Mesodermal cell (in vitro differentiated cells): ENCODE measurements around the gene EP400.

ENCODE experiments used
- H3K27ac ChIP-seq: 2 replicates; pipeline ENCODE4 v1.7.0; 2013; ENCODE audit warnings: mild to moderate bottlenecking, low read depth, low read length, moderate library complexity; ENCODE audit not compliant: severe bottlenecking
- H3K36me3 ChIP-seq: 2 replicates; pipeline ENCODE4 v1.7.1; 2013; ENCODE audit warnings: mild to moderate bottlenecking, low read length, moderate library complexity; ENCODE audit not compliant: control insufficient read depth, insufficient read depth
- H3K4me1 ChIP-seq: one replicate; pipeline ENCODE4 v1.7.1; 2013; ENCODE audit warnings: mild to moderate bottlenecking, low read length; ENCODE audit not compliant: insufficient read depth, control insufficient read depth, poor library complexity, severe bottlenecking
- H3K4me3 ChIP-seq: 2 replicates; pipeline ENCODE4 v1.7.0; 2013; ENCODE audit warnings: low read length, control low read depth, mild to moderate bottlenecking; ENCODE audit not compliant: insufficient read depth, poor library complexity, severe bottlenecking; ENCODE audit errors: extremely low read depth
- H3K9me3 ChIP-seq: 2 replicates; pipeline ENCODE4 v1.7.1; 2013; ENCODE audit warnings: mild to moderate bottlenecking, low read length, moderate library complexity; ENCODE audit not compliant: control insufficient read depth
- WGBS, 2 experiments: methylation state at CpG; one replicate each; pipeline ENCODE4 v1.1.5; 2013; ENCODE audit warnings: missing lambda C conversion rate in 2 of 2; ENCODE audit not compliant: insufficient coverage in 2 of 2; 5-methylcytosine and 5-hydroxymethylcytosine counted together

Gene EP400

DNA sequence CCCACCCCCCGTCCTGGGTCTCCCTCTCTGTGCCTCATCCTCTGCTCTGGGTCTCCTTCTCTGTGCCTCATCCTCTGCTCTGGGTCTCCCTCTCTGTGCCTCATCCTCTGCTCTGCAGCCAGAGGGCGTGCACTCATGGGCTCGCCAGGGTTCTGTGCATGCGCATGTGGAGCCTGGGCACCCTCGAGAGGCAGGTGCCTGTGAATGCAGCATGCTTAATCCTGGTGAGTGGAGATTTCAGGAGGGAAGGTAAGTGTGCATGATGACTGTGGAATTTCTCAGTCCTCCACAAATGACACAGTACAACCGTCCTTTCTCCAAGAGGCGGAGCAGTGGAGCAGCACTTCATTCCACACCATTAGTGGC, 65.2 kb downstream of the EP400 start:
- Histone ChIP-seq H3K27ac (peak overlapping the region; percentile 5), H3K4me1 (peaks cover 15% of the 10 kb centered on the region), H3K4me3 (no peak overlapping the region), H3K9me3 (no peaks in the 10 kb centered on the region), H3K36me3 (peaks cover 96% of the 10 kb centered on the region)
- WGBS, 2 experiments: 92 to 93% methylated on average over 2 to 5 of the region's 7 CpGs

DNA sequence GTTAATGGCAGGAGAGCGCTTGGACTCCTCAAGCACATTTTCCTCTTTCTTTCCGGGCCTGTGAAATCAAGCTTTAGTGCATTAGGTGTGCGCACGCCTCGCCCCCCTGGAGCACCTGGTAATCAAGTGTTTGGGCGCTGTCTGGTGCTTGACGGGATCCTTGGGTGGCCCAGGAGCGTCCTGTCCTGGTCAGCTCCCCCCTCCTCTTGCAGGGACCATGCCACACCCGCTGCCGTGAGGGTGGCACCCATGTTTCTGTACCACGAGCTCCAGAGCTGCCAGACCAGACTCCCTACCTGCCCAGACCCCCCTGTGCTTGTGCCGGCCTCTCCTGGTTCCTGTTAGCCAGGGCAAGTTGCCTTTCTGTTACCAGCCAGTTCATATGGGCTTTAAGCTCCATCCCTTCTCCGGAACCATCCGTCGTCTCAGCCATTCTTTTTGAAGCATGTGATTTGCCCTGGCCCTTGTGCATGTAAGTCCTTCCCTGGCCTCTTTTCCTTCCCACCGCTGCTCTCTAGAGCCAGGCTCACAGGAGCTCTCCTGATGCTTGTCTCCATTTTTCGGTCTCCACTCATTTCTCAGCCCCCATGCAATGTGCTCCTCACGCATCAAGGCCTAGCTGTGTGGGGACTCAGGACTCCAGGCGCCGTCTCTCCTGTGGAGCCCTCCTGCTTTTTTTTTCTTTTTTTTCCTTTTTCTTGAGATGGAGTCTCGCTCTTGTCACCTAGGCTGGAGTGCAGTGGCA, 66.1 kb downstream of the EP400 start:
- H3K4me3 ChIP-seq: no peak overlapping the region
- H3K9me3 ChIP-seq: no peaks in the 10 kb centered on the region
- H3K4me1 ChIP-seq: peaks cover 15% of the 10 kb centered on the region
- peaks cover 93% of the 10 kb centered on the region for H3K36me3 ChIP-seq
- no peak overlapping the region for H3K27ac ChIP-seq
- 94 to 97% methylated on average over 21 of the region's 21 CpGs for WGBS, 2 experiments

DNA sequence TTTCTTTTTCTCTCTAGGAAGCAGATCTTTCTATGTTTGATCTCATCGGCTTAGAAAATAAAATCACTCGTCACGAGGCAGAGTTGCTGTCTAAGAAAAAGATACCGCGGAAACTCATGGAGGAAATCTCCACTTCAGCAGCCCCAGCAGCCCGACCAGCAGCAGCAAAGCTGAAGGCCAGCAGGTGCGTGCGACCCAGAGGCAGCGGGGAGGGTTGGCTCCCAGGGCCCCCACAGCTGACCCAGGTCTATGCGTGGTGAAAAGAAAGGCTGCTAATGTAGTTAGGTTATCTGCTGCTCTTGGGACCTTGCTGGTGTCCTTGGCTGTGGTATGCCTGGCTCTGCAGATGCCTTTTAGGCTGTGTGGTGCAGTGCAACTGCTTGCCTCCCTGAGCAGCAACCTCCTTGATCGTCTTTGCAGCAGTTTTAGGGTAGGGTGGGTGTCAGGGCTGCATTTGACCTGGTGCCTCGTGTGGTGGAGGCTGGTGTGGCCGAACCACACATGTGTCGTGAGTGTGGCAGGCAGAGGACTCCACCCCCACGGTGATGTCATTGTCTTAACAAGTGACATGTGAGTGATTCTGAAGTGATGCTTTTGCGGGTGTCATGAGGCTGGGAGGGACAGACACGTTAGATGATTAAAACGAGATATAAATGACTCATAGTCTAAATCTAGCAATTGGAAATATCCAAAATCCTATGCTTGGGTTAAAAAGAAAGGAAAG, 68.6 kb downstream of the EP400 start:
- peaks cover 89% of the 10 kb centered on the region for H3K36me3 ChIP-seq

DNA sequence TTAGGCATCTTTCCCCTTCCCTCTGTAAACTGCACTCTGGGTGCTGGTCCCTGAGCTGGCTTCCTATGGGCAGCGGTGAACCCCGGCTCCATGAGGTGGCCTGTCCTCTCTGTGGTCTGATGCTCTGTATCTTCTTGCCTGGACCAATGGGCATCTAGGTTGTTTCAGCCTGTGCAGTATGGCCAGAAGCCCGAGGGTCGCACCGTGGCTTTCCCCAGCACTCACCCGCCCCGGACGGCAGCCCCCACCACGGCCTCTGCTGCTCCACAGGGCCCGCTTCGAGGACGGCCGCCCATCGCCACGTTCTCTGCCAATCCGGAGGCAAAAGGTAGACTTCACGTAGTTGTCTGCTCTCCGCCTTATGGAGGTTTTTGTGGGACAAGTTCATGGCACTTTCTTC, 70.1 kb downstream of the EP400 start:
- Histone ChIP-seq H3K36me3 (peaks cover 88% of the 10 kb centered on the region), H3K4me1 (no peaks in the 10 kb centered on the region), H3K4me3 (no peak overlapping the region), H3K27ac (no peak overlapping the region), H3K9me3 (no peaks in the 10 kb centered on the region)
- 95 to 96% methylated on average over 14 to 18 of the region's 18 CpGs for WGBS, 2 experiments

More for the DNA sequence above, 68.6 kb downstream of the EP400 start:
- no peak overlapping the region for H3K4me3 ChIP-seq
- H3K9me3 ChIP-seq: no peaks in the 10 kb centered on the region
- no peak overlapping the region for H3K27ac ChIP-seq
- WGBS, 2 experiments: 93 to 95% methylated on average over 15 of the region's 18 CpGs
- peaks cover 12% of the 10 kb centered on the region for H3K4me1 ChIP-seq

DNA sequence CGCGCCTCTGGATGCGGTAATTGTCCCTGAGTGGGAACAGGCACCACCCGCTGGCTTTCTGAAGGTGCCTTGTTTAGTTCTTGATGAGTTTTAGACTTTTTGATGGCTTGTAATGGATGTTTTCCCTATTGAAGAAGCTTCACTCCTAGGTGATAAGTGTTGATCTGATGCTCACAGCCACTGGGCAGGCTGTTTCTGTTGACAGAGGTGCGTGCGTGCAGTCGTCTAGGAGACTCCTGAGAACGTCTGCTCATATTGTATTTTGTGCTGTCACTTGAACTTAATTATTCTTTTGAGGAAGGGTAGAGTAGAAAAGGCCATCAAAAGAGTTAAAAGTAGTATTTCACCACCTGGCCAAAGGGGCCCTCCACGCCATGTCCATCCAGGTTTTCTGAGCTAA, 70.5 kb downstream of the EP400 start:
- Histone ChIP-seq H3K9me3 (no peaks in the 10 kb centered on the region), H3K4me3 (no peak overlapping the region), H3K27ac (no peak overlapping the region), H3K36me3 (peaks cover 89% of the 10 kb centered on the region), H3K4me1 (no peaks in the 10 kb centered on the region)
- WGBS, 2 experiments: 86 to 98% methylated on average over 7 to 8 of the region's 9 CpGs

DNA sequence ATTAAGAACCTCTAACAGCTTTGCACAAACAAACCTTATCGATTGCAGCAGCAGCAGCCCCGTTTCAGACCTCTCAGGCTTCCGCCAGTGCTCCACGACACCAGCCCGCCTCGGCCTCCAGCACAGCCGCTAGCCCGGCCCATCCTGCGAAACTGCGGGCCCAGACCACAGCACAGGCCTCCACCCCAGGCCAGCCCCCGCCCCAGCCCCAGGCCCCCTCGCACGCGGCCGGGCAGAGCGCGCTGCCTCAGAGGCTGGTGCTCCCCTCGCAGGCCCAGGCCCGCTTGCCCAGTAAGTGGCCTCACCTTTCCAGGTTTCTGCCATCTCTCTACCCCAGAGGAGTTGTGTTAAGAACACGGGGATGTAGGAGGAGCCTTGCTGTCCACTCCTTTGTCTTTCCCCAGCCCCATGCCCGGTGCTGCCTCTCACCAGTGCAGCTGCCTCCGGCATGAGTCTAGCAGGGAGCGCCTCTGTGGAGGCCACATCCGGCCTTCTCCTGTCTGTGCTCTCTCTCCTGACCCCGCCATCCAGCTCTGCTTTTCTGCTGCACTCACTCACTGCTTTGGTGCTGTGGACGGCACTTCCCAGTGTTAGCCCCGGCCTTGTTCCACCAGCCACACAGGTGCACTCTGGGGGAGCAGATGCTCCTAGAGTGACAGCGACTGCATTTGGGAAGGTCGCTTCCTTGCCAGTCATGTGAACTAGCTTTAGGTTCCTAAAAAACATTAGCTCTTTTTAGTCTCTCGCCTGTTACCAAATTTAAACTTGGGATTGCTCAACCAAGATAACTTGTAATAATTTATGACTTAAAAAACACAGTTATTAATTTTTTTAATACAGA, 71.5 kb downstream of the EP400 start:
- Histone ChIP-seq H3K4me1 (no peaks in the 10 kb centered on the region), H3K36me3 (peaks cover 90% of the 10 kb centered on the region), H3K9me3 (no peaks in the 10 kb centered on the region), H3K4me3 (no peak overlapping the region), H3K27ac (no peak overlapping the region)
- WGBS, 2 experiments: 93 to 97% methylated on average over 17 to 28 of the region's 30 CpGs

DNA sequence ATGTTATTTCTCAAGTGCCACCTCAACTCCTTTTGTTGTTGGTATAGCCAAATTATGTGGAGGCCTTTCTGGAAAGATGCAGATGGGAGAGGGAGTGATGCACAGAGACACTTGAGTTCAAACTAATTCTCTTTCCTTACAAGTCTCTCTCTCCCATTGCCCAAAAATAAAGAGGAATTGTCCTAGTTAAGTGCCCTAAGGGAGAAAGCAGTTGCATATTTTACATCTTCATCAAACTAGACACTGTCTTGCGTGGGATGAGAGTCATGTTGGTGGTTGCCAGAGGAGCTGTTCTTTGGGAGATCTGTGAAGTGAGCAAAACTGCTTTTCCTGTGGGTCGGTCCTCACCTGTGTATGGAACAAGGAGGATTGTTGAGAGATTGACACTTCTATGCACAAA, 72.2 kb downstream of the EP400 start:
- WGBS, 2 experiments: no CpG with 5 or more reads among the region's 2 CpGs

DNA sequence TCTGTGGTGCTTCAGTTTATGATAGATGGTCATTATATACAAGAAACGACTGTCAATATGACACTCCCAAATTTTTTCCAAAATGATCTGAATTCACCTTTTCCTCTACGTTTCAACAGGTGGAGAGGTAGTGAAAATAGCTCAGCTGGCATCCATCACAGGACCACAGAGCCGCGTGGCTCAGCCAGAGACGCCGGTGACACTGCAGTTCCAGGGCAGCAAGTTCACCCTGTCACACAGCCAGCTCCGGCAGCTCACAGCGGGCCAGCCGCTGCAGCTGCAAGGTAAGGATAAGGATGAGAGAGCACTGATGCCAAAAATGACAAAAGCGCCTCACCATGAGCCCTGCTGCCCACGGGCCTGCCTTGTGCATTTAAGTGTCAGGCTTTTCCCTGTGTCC, 73.9 kb downstream of the EP400 start:
- H3K9me3 ChIP-seq: no peaks in the 10 kb centered on the region
- no peak overlapping the region for H3K27ac ChIP-seq
- 93 to 100% methylated on average over 8 to 9 of the region's 11 CpGs for WGBS, 2 experiments
- no peak overlapping the region for H3K4me3 ChIP-seq
- H3K4me1 ChIP-seq: no peaks in the 10 kb centered on the region
- peaks cover 92% of the 10 kb centered on the region for H3K36me3 ChIP-seq

More for the DNA sequence above, 72.2 kb downstream of the EP400 start:
- H3K9me3 ChIP-seq: no peaks in the 10 kb centered on the region
- no peak overlapping the region for H3K4me3 ChIP-seq
- H3K4me1 ChIP-seq: no peaks in the 10 kb centered on the region
- H3K36me3 ChIP-seq: peaks cover 92% of the 10 kb centered on the region
- no peak overlapping the region for H3K27ac ChIP-seq

DNA sequence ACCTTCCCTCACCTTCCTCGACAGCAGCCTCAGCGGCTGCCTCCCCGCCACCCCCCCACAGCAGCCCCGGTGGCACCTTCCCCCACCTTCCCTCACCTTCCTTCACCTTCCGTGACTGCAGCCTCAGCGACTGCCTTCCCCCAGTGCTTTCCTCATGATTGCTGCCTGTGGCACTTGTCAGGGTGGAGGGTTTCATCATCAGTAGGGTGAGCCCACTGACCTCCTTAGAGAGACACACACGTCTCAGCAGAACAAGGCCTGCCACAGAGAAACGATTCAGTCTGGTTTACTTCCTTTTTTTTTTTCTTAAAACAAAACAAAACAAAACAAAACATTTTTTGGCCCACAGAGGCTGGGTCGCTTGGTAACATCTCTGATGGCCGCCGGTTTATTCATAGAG, 75.0 kb downstream of the EP400 start:
- WGBS, 2 experiments: 91 to 97% methylated on average over 4 to 6 of the region's 11 CpGs
- peaks cover 92% of the 10 kb centered on the region for H3K36me3 ChIP-seq
- no peak overlapping the region for H3K27ac ChIP-seq

DNA sequence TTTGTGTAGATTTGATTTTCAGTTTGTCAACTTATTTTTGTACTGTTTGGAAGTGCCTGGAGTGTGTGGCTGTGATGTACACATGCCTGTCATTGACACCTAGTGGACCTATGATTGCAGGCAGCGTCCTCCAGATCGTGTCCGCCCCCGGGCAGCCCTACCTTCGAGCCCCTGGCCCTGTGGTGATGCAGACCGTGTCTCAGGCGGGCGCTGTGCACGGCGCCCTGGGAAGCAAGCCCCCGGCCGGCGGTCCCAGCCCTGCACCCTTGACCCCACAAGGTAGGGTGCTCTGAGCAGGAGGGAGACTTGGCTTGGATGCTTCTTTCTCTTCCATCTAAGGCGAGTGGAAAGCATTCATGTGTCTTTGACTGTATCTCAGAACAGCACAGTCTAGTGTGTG, 75.8 kb downstream of the EP400 start:
- Histone ChIP-seq H3K4me1 (no peaks in the 10 kb centered on the region), H3K4me3 (no peak overlapping the region), H3K36me3 (peaks cover 94% of the 10 kb centered on the region), H3K27ac (no peak overlapping the region), H3K9me3 (no peaks in the 10 kb centered on the region)
- 96 to 97% methylated on average over 13 to 14 of the region's 14 CpGs for WGBS, 2 experiments

More for the DNA sequence above, 75.0 kb downstream of the EP400 start:
- no peak overlapping the region for H3K4me3 ChIP-seq
- H3K9me3 ChIP-seq: no peaks in the 10 kb centered on the region
- no peaks in the 10 kb centered on the region for H3K4me1 ChIP-seq
